Measurements from ENCODE around the gene CORO2A.

DNA sequence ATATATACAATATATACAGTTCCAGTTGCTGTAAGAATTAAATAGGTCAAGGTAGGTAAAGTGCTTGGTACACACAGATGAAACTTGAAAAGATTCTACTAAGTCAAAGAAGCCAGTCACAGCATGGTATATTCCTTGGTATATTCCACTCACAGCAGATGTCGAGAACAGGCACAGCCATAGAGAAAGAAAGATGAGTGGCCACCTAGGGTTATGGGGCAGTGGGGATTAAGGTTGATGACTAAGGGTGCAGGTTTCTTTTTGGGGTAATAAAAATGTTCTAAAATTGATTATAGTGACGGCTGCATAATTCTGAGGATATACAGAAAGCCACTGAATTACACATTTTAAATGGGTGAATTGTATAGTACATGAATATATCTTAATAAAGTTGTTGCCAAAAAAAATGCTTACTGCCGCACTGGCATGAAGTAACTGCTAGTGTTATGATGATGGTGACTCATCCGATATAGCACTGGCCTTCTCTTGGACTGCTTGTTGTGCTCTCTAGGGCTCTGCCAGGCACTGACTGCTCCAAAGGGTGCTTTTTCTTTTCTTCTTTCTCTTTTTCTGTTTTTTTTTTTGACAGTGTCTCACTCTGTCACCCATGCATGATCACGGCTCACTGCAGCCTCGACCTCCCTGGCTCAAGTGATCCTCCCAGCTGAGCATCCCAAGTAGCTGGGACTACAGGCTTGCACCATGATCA is 39.5 kb upstream of the CORO2A start:
- TF ChIP-seq EP300 (IDR thresholded peaks at IDR 0.05; ENCODE audit: borderline replicate concordance in 1 of 2, low read depth in 1 of 2, low read length in 1 of 2) (0 out of 4 replicates have a peak, but pooled peaks of 1 of the 2 experiments have one; percentile 14), CHD2 (IDR thresholded peaks at IDR 0.05; ENCODE audit: low read length, partially characterized antibody) (no peak), TCF12 (IDR thresholded peaks at IDR 0.05) (peak; percentile 37), POLR2AphosphoS5 (IDR thresholded peaks at IDR 0.05; ENCODE audit: low read depth, low read length) (no peak), RAD21 (IDR thresholded peaks at IDR 0.05; ENCODE audit: low read length) (no peak), RXRA (IDR thresholded peaks at IDR 0.05; ENCODE audit: borderline replicate concordance, low read depth) (no peak)
- TF ChIP-seq, protein P1, sequence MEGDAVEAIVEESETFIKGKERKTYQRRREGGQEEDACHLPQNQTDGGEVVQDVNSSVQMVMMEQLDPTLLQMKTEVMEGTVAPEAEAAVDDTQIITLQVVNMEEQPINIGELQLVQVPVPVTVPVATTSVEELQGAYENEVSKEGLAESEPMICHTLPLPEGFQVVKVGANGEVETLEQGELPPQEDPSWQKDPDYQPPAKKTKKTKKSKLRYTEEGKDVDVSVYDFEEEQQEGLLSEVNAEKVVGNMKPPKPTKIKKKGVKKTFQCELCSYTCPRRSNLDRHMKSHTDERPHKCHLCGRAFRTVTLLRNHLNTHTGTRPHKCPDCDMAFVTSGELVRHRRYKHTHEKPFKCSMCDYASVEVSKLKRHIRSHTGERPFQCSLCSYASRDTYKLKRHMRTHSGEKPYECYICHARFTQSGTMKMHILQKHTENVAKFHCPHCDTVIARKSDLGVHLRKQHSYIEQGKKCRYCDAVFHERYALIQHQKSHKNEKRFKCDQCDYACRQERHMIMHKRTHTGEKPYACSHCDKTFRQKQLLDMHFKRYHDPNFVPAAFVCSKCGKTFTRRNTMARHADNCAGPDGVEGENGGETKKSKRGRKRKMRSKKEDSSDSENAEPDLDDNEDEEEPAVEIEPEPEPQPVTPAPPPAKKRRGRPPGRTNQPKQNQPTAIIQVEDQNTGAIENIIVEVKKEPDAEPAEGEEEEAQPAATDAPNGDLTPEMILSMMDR (IDR thresholded peaks at IDR 0.05), result no peak
- TF ChIP-seq, protein P2, sequence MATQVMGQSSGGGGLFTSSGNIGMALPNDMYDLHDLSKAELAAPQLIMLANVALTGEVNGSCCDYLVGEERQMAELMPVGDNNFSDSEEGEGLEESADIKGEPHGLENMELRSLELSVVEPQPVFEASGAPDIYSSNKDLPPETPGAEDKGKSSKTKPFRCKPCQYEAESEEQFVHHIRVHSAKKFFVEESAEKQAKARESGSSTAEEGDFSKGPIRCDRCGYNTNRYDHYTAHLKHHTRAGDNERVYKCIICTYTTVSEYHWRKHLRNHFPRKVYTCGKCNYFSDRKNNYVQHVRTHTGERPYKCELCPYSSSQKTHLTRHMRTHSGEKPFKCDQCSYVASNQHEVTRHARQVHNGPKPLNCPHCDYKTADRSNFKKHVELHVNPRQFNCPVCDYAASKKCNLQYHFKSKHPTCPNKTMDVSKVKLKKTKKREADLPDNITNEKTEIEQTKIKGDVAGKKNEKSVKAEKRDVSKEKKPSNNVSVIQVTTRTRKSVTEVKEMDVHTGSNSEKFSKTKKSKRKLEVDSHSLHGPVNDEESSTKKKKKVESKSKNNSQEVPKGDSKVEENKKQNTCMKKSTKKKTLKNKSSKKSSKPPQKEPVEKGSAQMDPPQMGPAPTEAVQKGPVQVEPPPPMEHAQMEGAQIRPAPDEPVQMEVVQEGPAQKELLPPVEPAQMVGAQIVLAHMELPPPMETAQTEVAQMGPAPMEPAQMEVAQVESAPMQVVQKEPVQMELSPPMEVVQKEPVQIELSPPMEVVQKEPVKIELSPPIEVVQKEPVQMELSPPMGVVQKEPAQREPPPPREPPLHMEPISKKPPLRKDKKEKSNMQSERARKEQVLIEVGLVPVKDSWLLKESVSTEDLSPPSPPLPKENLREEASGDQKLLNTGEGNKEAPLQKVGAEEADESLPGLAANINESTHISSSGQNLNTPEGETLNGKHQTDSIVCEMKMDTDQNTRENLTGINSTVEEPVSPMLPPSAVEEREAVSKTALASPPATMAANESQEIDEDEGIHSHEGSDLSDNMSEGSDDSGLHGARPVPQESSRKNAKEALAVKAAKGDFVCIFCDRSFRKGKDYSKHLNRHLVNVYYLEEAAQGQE (IDR thresholded peaks at IDR 0.05; ENCODE audit: low read depth, low read length), result no peak
